MCF 10A (cell line): ENCODE results near the gene PRIMA1. TPM values are rescaled to one million over a fixed set of nuclear protein-coding genes. Genes with fewer than 3 reads are reported as not detected.

Experiments
- BruUV-seq: library from RNA; stranded (reverse); fragments of 400-500 nt; replicated peaks from 2 replicates; lab custom pipeline; 2021; lab: Mats Ljungman, UMichigan
- CTCF ChIA-PET: fragments of 300-600 bp; sonication (Branson Sonifier 250); formaldehyde crosslinking; extraction: SDS; loops from one replicate; lab custom pipeline; 2021; ENCODE audit warnings: antibody characterized with exemption, inconsistent platforms; lab: Yijun Ruan, JAX
- POLR2A ChIA-PET: fragments of 300-600, 350-650 bp; sonication (Branson Sonifier 250); formaldehyde crosslinking; extraction: SDS; loops from one replicate; lab custom pipeline; 2020; ENCODE audit warnings: antibody characterized with exemption, inconsistent platforms; lab: Yijun Ruan, JAX
- DNase-seq: peaks from one replicate; pipeline ENCODE4 v3.0.0-alpha.2; 2018; ENCODE audit not compliant: unreplicated experiment
- H3K27ac Mint-ChIP-seq: one replicate; pipeline ENCODE4 v1.8.0; 2022; ENCODE audit warnings: mild to moderate bottlenecking, low read depth, mixed read lengths; ENCODE audit not compliant: unreplicated experiment
- H3K27me3 Mint-ChIP-seq: one replicate; pipeline ENCODE4 v1.8.0; 2022; ENCODE audit warnings: mixed read lengths; ENCODE audit not compliant: insufficient read depth, unreplicated experiment
- H3K36me3 Mint-ChIP-seq: one replicate; pipeline ENCODE4 v1.8.0; 2022; ENCODE audit warnings: mild to moderate bottlenecking, moderate library complexity, mixed read lengths; ENCODE audit not compliant: insufficient read depth, unreplicated experiment
- H3K4me1 Mint-ChIP-seq: one replicate; pipeline ENCODE4 v1.8.0; 2022; ENCODE audit warnings: mixed read lengths; ENCODE audit not compliant: insufficient read depth, unreplicated experiment
- H3K4me3 Mint-ChIP-seq: one replicate; pipeline ENCODE4 v1.8.0; 2022; ENCODE audit warnings: mild to moderate bottlenecking, moderate library complexity, mixed read lengths; ENCODE audit not compliant: unreplicated experiment
- H3K9me3 Mint-ChIP-seq: one replicate; pipeline ENCODE4 v1.8.0; 2022; ENCODE audit warnings: mixed read lengths; ENCODE audit not compliant: unreplicated experiment
- intact Hi-C: fragments of 100-400 bp; cut with micrococcal nuclease; formaldehyde crosslinking; loops from 2 replicates; pipeline ENCODE4 v1.14.1; 2022
- total RNA-seq: library from RNA; stranded (reverse); gene quantifications from 2 replicates; pipeline ENCODE4 v1.2.3, GENCODE V29; 2022
- TF ChIP-seq, protein P1 (sequence below): fragments of 200-600 bp; IDR thresholded peaks from one replicate; pipeline ENCODE4 v1.8.0; 2022; ENCODE audit warnings: antibody characterized with exemption, mild to moderate bottlenecking; ENCODE audit not compliant: unreplicated experiment

PRIMA1 gene
- total RNA-seq, 1 experiment from 2014 or later, result not detected

DNA sequence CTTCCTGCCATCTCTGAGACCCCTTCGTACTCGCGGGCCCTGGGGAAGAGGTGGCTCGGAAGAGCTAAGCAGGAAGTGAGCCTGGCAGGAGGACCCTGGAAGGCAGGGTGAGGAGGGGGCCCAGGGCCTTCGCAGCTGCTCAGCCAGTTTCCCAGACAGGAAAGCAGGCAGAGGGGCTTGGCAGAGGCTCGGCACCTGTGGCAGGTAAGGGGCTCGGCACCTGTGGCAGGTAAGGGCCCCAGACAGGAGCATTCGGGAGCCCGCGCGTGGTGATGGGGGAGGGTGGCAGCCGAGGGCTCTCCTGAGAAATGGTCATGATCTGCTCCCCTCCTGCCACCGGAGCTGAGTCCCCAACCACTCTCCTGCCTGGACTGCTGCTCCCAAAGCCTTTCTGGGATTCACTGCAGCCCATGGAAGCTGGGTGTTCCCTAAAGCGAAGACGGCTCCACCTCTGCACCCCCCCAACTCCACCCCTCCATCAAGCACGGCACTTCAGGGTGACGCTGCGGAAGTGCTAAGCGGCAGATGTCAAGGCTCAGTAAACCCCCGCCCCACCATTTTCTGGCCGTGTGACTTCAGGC, 63.2 kb downstream of the PRIMA1 start:
- Mint-ChIP-seq H3K27ac (no peak overlapping the region), H3K4me3 (no peak overlapping the region), H3K27me3 (no peaks in the 10 kb centered on the region), H3K36me3 (no peaks in the 10 kb centered on the region), H3K4me1 (peaks cover 10% of the 10 kb centered on the region), H3K9me3 (peaks cover 15% of the 10 kb centered on the region)
- DNase-seq, result no peak
- intact Hi-C loops, result no loop called here
- TF ChIP-seq, protein P1, sequence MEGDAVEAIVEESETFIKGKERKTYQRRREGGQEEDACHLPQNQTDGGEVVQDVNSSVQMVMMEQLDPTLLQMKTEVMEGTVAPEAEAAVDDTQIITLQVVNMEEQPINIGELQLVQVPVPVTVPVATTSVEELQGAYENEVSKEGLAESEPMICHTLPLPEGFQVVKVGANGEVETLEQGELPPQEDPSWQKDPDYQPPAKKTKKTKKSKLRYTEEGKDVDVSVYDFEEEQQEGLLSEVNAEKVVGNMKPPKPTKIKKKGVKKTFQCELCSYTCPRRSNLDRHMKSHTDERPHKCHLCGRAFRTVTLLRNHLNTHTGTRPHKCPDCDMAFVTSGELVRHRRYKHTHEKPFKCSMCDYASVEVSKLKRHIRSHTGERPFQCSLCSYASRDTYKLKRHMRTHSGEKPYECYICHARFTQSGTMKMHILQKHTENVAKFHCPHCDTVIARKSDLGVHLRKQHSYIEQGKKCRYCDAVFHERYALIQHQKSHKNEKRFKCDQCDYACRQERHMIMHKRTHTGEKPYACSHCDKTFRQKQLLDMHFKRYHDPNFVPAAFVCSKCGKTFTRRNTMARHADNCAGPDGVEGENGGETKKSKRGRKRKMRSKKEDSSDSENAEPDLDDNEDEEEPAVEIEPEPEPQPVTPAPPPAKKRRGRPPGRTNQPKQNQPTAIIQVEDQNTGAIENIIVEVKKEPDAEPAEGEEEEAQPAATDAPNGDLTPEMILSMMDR, result no peak
- no TSS peak for BruUV-seq
- CTCF ChIA-PET, result no interaction called here
- POLR2A ChIA-PET, result no interaction called here

DNA sequence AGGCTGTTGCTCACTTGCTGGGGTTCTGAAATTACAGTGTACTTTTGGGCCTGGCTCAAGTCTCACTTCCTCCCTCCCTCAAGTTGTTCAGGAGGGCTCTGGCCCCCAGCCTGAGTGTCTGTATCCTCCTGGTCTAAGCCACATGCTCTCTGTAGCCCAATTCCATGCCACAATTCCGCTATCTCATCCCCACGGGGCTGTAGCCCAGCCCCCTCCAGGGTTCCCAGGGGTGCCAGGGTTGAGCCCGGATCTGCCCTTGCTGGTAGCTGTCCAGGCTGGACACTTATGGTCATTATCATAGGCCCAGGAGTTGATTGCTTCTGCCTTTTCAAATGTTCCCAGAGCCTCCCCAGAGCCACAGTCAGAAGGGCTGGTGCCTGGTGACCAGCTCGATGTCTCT, 65.3 kb downstream of the PRIMA1 start:
- H3K4me1 Mint-ChIP-seq, result no peaks in the 10 kb centered on the region
- H3K9me3 Mint-ChIP-seq, result peaks cover 15% of the 10 kb centered on the region
- ChIA-PET POLR2A (no interaction called here), CTCF (no interaction called here)
- H3K27me3 Mint-ChIP-seq, result no peaks in the 10 kb centered on the region
- H3K4me3 Mint-ChIP-seq, result no peak overlapping the region
- TF ChIP-seq, protein P1, result no peak
- DNase-seq, result no peak
- BruUV-seq, result no TSS peak
- H3K27ac Mint-ChIP-seq, result no peak overlapping the region
- no peaks in the 10 kb centered on the region for H3K36me3 Mint-ChIP-seq
- intact Hi-C loops, result no loop called here

DNA sequence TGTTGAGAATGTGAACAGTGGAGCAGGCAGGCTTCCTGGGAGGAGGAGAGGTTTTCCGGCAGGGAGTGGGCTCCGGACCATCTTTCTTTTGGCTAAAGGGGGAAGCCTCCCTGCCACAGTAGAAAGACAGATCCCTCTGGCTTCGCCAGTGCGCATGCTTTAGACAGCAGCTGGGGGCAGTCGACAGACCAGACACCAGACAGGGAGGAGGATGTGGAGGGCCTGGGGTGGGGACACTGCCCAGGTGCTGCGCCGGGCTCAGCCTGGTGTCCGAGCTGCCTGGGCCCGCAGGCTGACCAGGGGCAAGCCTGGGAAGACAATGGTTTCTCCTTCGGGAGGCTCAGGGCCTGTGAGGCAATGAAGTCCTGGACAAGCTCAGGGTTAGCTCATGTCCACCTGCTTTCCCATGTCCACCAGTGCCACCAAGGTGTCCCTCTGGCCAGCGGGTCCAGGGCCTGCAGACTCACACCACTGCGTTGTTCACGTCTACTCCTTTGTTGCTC, 67.3 kb downstream of the PRIMA1 start:
- no TSS peak for BruUV-seq
- CTCF ChIA-PET, result no interaction called here
- Mint-ChIP-seq H3K27me3 (no peaks in the 10 kb centered on the region), H3K36me3 (no peaks in the 10 kb centered on the region), H3K4me1 (no peaks in the 10 kb centered on the region), H3K9me3 (peaks cover 15% of the 10 kb centered on the region), H3K4me3 (no peak overlapping the region), H3K27ac (no peak overlapping the region)
- TF ChIP-seq, protein P1, result no peak
- intact Hi-C loops, result no loop called here
- DNase-seq, result no peak
- POLR2A ChIA-PET, result no interaction called here

DNA sequence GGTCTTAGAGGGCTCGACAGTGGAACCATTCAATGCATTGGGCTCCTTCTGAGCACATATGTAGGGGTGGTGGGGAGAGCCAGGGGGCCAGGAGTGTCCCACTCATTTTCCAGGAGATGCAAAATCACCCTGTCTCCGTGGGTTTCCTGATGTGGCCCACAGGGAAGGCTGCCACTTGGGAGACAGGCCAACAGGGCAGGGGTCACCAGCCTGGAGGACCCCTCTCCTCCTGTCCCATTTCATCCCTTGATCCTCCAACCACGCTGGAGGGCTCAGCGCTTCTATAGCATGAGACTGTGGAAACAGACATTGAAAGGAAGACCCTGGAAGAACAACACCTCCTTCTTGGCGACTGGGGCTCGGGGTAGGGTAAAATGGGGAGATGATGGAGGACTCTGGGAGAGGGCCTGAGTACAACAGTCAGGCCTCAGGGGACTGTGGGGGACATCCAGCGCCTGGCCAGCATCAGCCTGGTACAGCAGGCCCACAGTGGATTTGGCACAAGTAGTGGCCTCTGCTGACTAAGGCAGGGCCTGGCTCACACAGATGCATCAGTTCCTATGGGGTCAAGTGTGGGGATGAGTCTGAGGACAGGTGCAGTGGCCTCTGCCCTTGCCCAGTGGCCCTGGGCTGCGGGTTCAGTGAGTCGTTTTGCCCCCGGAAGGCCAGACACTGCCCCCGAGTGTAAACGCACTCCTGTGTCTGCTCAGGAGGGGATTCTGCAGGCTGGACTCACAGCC, 68.0 kb downstream of the PRIMA1 start:
- no peaks in the 10 kb centered on the region for H3K36me3 Mint-ChIP-seq
- DNase-seq, result no peak
- ChIA-PET POLR2A (no interaction called here), CTCF (no interaction called here)
- H3K9me3 Mint-ChIP-seq, result peaks cover 15% of the 10 kb centered on the region
- no peak overlapping the region for H3K4me3 Mint-ChIP-seq
- BruUV-seq, result no TSS peak
- no peaks in the 10 kb centered on the region for H3K27me3 Mint-ChIP-seq
- intact Hi-C loops, result no loop called here
- TF ChIP-seq, protein P1, result no peak
- H3K27ac Mint-ChIP-seq, result no peak overlapping the region
- no peaks in the 10 kb centered on the region for H3K4me1 Mint-ChIP-seq
